NCI-H69 (cell line): Measurements from ENCODE around the gene GPR32.
"Not testable (repeated sequence)": the region's sequence is repeated elsewhere in the genome, so short reads cannot be mapped to it uniquely, and the experiment has no call there.

Source experiments
- DNase-seq: peaks from one replicate; lab custom pipeline; 2025; lab: John Stamatoyannopoulos, UW

The GPR32 gene

DNA sequence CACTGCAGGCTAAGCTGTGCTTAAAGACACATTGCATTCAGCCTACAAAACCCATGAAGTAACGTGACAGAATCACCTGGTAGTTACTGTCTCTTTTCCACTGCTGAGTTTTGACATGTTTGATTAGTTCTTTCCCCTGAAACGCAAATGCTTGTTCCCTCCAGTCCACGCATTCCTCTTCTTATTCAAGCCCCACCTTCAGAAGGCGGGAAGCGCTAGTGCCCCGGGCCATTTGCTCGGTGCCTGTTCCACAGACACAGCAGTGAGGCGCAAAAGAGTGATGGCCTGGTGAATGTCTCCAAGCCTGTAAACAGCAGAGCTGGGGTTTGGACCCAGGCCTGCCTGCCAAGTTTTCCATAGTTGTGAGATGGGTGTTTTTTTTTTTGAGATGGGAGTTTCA is 30.8 kb downstream of the GPR32 start:
- peak; percentile 21 for DNase-seq

DNA sequence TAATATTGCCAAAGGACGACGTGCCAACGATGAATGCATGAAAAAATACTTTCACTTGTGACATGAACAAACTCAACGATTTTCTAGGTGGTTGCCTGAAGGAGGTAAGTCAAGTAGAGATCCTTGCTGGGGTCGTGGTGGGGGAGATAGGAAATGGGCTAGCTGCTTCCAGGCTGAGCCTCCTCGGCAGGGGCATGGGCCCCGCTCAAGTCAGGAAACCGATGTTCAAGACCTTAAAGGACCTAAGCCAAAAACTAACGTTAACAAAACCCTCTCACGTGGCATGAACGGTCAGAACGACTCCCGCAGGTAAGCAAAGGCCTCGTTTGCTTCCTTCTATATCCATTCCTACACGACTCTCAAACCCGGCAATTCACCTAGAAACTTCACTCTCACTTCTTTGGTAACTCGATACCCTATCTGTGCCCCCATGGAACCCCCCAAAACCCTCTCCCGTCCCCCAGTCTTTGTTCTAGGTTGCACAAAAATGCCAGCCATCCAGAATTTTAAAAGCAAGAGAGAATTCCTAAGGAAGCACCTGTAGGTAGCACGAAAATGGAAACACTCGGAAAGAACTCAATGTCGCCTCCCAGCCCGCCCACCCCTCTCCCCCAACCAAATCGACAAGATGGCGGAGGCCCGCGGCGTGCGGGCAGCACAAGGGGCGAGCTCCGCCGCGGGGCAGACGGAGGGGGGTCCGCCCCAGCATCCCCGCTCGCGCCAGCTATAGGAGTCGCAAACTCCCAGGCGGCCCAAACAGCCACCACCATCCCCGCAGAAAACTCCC is 33.6 kb downstream of the GPR32 start:
- peak; percentile 81 for DNase-seq

DNA sequence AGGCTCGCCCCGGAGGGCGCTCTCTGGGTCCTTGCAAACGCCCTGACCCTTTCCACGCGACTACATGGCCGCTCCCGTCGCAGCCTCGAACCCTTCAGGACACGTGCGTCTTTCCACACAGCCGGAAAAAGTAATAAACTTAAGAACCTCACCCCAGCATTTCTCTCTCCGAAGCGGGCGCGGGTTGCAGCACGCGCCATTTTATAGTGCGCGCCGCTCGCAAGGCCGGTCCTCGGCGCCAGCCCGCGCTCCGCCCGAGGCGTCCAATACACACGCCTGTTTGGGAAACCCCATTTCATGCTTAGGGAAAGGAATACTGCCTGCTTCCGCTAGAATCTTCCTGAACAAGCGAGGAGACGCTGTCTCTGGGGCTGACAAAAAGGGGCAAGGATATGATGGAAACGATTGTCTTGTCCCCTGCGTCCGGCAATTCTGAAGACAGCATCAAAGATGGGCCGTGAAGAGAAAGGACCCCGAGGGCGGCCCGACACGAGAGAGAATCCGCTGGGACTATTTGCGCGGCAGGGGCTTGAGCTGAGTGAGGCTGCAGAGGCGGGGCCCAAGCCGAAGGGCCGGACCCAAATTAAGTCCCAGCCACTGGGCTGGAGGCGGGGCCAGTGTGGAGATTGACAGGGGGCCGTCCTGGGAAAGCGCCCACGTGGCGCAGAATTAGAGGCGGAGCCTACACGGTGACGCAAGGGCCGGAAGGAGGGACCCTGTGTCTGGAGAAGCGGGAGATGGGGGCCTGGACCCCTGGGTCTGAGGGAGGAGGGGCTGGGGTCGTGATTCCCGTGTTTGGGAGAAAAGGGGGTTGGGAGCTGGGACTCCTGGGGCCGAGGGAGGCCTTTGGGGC is 34.4 kb downstream of the GPR32 start:
- peak; percentile 100 for DNase-seq

DNA sequence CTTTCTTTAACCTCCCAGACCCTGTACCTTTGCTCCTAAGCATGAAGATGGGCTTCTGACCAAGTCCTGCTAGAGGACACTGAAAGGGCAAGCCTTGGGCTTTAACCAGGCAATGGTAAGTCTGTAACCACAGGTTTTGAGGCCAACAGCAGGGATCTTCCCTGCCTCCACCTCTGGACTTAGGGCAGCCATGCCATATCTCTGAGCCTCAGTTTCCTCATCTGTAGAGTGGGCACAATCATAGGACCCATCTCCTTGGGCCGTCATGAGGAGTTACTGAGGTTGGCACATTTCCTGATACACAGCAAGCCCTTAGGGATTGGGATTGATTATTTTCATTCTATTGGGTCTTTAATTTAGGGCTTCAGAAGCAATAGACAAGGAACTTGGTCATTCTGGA is 38.6 kb downstream of the GPR32 start:
- no peak for DNase-seq

DNA sequence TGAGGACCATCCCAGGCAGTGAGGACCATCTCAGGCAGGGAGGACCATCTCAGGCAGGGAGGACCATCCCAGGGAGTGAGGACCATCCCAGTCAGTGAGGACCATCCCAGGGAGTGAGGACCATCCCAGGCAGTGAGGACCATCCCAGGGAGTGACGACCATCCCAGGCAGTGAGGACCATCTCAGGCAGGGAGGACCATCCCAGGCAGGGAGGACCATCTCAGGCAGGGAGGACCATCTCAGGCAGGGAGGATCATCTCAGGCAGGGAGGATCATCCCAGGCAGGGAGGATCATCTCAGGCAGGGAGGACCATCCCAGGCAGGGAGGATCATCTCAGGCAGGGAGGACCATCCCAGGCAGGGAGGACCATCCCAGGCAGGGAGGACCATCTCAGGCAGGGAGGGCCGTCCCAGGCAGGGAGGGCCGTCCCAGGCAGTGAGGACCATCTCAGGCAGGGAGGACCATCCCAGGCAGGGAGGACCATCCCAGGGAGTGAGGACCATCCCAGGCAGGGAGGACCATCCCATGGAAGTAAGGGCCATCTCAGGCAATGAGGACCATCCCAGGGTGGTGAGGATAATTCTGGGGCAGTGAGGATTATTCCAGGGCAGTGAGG is 41.5 kb downstream of the GPR32 start:
- not testable (repeated sequence) for DNase-seq

DNA sequence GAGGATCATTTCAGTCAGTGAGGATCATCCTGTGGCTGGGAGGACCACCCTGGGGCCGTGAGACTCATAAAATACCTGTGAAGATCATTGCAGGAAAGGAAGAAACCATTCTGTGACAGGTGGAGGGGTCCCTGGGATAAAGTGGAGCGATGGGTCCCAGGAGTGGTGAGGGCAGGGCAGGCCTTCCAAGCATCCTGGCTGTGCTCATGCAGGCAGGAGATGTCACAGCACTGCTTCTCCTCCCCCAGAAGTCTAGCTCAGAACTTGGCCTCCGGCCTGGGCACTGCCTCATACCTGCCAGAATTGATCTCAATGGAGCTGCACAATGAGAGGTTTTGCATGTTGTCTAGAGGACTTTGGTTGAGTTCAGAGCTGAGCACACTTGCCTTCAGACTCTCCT is 42.2 kb downstream of the GPR32 start:
- DNase-seq = no peak

DNA sequence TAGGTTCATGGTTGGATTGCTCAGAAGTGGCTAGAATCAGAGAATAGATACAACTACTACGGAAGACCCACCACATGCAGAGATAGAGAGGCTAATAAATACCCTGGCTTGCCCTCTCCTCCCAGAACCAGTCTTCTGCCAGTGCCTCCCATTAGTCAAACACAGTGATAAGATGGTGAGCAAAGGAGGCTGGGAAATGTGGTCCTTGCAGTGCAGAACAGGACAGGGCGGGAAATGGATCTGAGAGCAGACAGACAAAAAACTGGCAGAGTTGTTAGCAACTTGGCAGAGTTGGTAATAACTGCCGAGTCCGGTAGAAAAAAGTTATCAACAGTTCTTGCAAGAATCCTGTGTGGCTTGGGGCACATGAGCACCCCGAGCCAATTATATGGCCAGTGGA is 44.6 kb downstream of the GPR32 start:
- no peak for DNase-seq

DNA sequence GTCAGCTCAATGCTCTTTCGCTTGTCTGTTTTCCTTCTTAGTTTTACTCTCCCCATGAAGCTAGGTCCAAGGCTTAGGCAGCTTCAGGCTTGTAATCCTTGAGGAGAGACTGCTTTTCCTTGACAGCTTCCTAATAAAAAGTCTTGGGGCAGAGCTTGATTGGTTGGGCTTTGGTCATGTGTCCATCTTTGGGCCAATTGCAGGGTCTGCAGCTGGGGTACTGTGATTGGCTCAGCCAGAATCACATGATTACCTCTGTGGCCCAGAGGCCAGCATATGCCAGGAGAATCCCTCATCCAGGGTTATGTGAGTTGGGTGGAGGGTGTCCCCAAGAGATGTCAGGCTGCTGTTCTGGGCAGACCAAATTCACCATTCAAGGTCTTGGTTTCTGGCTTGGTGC is 45.2 kb downstream of the GPR32 start:
- no peak for DNase-seq

DNA sequence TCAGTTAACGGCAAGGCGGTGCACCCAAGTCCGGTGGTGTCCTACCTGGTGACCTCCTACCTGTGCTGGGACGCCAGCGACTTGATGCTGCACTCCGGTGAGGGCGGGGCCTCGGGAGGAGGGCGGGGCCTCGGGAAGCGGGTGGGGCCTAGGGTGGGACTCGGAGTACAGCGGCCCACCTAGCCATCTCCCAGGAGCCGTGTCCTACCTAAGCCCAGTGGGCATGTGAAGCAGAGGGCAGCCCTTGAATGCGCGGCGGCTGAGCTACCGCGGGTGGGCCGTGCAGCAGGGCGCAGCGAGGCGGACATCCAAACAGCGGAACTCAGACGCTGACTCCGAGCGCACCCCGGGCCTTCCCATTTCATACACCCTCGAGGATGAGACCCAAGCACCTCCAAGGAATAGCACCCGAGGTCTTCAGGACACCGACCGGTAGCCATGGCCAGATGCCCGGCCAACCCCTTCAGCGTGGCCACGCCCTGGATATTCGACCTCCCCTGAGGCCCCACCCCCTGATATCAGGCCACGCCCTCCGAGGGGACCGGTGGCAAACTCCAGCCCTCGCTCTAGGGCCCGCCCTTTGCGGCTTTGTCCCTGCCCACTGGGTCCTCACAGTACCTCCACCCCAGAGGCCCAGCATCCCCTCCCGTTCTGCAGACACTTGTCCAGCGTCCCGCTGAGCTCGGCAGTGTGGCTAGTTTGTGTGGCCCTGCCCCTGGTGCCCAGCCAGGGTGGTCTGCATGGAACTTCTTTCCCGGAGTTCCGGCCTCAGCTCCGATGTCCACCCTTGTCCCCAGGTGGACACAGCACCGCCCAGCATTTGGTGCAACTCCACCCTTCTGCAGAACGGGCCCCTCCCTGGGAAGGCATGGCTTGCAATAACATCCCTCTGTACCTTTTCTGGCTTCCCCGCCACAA is 47.9 kb downstream of the GPR32 start:
- DNase-seq = peak; percentile 90

DNA sequence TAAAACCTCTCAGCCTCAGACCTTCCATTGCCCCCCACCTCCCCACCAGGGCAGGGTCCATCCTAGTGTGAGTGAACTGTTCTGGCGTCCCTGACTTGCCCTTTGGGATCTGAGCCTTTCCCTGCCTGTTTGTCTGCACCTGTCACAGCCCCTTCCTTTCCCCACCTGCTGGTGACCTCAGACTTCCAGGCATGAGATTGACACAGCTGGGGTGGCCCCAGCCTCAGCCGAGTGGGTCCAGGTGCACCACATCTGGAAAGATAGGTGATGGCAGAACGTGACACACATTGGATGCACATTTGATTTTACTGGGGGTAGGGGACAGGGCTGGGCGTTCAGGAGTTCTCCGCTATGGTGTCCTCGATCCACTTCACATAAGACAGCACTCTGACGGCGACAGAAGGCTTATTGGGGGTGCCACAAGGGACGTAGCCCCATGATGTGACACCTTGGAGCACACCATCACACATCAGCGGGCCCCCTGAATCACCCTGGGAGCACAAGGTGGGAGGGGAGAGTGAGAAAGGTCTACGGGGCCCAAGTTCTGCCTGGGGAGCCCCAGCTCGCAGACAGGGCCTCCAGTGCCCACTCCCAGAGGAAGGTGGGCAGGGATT is 48.7 kb downstream of the GPR32 start:
- DNase-seq = peak; percentile 46

DNA sequence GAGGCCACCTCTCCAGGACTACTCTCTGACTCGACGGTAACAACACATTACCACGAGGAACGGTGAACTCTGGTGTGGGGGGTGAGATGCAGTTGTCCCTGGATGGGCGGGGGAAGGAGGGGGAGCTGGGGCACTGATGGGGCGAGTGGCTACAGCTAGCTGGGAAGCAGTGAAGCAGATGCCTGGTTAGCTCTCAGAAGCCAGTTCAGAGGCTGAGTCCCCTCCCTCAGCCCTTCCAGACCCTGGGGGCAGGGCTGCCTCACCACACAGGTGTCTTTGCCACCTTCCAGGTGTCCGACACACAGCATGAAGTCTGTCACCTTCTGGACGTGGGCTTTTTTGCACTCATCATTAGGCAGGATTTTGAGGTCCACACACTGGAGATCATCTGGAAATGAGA is 49.4 kb downstream of the GPR32 start:
- DNase-seq = peak; percentile 23

DNA sequence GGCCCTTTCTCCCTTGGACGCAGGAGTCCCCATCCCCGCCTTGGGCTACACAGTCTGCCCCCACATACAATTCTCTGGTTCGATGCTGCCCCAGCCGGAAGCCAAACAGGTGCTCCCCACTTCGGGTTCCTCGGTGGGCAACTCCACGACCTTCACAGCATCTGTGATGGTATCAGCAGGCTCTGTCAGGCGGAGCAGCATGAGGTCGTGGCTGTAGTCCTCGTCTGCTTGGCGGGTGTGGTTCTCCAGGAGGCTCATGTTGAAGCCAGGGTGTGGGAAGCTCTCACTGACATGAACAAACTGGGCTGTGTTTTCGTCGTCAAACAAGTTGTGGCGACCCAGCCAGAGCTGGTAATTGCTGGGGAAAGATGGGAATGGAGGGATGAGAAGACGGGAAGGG is 49.8 kb downstream of the GPR32 start:
- DNase-seq = peak; percentile 42

DNA sequence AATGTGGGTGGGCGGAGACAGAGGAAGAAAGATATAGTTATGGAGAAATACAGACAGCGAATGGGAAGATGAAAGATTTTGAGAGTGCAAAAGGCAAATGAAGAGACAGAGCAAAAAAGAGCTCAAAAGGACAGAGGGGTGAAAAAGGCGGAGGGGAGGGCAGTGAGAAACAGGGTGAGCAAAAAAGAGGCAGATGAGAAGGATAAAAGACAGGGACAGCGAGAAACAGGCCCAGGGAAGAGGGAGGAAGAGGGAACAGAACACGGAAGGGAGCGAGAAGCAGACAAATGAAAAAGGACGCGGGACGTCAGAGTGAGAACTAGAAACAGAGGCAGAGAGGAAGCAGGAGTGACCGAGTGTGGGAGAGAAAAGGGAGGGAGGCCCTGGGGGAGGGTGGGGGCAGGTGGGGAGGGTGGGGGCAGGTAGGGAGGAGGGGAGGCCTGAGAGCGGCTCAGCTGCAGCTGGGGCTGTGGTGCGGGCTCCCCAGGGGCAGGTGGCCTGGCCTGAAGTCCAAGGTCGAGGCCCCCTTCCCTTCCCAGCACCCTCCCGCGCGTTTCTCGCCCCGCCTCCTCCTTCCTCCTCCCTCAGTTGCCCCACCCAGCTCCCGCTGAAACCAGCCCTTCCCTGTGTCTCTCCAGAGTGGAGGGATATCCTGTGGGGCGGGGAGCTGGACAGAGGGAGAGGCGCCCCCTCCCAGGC is 50.4 kb downstream of the GPR32 start:
- peak; percentile 73 for DNase-seq

DNA sequence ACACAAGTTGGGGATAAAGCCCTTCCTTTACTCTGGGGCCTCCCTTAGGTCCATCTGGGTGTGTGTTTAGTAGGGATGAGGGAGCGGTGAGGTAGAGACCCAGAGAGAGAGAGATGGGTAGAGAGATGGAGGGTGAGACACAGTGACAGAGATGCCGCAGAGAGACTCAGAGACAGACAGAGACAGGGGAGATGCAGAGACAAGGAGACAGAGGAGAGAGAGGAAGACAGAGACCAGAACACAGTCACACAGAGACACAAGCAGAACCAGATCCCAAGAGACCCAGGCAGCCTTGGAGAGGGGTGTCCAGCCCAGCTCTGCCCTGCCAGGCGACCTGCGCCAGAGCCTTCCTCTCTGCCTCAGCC is 51.0 kb downstream of the GPR32 start:
- DNase-seq = no peak
